Smooth muscle cell of the brain vasculature (primary cell): Measurements from ENCODE around the gene SH3D21.

ENCODE experiments used
- DNase-seq: peaks from one replicate; pipeline ENCODE4 v3.0.0-alpha.2; 2012; ENCODE audit warnings: low read depth, low spot score

SH3D21 gene

DNA sequence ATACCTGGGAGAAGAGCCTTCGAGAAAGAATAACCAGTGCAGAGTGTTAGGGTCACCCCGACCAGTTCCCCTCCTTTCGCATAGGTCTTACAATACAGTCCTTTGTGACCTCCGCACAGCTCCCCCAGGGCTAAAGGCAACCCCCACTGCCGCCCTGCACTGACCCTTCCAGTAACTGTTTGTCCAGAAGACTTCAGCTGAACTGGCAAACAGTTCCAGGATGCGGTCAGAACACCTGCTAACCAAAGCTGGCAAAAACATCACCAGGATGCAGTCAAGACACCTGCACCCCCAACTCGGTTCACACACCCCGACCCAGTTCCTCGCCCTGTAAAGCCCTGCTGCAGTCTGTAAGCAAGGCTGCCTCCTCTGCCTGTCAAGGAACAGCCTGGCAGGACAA is 23.6 kb downstream of the SH3D21 start:
- DNase-seq = no peak

- DNase-seq = no peak
These were observed 24.8 kb downstream of the SH3D21 start for GRCh38 chr1:36330940-36331339.

DNA sequence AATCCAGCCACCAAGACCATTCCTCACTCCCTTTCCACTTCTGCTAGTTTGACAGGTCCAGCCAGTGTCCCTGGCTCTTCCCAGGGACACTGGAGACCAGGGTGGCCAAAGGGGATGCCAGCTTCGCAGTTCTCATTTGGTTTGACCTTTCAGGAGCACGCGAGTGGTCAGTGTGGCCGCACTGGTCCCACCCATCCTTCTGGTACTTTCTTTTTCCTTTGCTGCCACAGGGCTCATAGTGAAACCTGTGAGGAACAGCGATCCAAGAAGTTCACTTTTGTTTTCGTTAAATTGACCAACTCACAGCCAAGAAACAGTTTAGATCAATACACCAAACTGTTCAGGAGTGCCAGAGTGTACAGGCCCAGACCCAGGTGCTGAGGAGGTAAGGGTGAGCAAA is 31.7 kb downstream of the SH3D21 start:
- DNase-seq = no peak

- no peak for DNase-seq
These were observed 33.0 kb downstream of the SH3D21 start for GRCh38 chr1:36339215-36339614.

DNA sequence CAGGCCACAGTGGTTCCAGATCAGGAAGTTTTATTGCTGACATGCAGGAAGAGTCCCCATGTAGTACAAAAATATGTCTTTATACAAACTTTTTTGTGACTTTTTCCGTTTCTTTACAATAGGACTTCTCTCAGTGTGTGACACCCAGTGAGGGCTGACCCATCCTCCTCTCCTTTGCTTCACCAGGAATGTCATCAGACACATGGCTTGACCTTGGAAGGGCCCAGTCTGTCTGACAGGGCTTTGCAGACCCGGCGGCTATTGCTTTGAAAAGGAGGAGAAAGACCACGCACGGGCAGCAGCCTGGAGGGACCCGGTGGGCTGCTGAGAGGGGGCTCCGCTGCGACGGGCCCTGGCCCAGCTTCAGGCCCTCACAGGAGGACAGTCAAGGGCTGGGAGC is 33.4 kb downstream of the SH3D21 start:
- DNase-seq = no peak

DNA sequence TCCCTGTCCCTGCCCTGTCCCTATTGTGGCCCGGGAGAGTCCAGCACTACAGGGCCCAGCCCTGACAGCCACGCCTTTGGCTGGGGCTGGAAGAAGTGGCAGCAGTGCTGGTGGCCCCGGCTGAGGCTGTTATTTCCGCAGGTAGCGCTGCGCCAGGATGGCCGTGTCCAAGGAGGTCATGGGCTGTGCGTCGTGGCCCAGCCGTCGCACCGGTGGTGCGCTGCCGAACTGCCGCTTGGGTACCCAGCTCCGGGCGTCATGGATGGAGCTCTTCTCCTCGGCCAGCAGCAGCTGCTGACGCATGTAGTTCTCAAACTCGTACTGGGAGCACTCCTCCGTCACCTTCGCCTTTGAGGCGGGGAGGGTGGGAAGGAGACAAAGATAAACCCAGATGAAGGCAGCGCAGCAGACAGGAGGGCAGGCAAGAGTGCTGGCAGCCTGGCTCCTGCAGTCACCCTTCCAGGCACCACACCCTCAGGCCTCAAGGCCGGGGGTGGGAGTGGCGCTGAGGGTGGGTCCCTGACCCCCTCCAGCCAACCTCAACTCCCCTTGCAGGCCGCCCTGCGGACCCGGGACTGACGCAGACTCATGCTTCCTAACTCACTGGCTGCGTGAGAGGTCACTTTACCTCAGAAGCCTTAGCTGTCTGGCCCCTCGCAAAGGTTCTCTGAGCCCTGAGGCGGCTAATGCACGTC is 35.6 kb downstream of the SH3D21 start:
- DNase-seq = no peak

- DNase-seq = no peak
These were observed 36.4 kb downstream of the SH3D21 start for GRCh38 chr1:36342426-36343185.

- DNase-seq = no peak
These were observed 37.7 kb downstream of the SH3D21 start for GRCh38 chr1:36343651-36344394.

GRCh38 chr1:36344395-36344680 is 38.2 kb downstream of the SH3D21 start:
- no peak for DNase-seq

- no peak for DNase-seq
These were observed 39.2 kb downstream of the SH3D21 start for GRCh38 chr1:36345353-36345752.

DNA sequence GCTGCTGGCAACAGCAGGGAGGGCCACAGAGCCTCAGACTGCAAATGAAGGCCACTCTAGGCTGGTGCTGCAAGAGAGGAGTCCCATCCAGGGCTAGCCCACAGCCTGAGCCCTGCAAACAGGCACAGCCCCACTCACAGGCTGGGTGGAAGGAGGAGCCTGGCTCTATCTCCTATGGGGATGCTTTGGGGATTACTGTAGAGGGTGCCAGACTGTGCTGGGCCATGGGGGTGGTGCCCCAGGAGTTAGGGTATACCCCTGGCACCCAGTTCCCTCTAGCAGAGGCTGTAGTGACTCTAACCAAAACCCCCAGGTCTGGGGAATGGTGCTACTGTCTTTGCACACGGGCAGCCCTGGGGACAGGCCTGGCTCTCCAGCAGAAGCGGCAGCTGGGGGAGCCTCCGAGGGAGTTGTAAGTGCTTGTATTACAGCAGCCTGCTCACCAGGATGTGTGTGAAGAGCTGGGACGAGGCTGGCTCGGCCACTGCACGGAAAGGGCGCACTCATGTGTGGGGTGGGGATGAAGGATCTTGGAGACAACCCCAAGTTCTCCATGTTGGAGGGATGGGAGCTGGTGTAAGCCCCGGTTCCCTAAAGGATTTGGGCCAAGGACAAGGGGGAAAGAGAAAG is 40.7 kb downstream of the SH3D21 start:
- DNase-seq = no peak

GRCh38 chr1:36349241-36349671 is 43.1 kb downstream of the SH3D21 start:
- DNase-seq = no peak

DNA sequence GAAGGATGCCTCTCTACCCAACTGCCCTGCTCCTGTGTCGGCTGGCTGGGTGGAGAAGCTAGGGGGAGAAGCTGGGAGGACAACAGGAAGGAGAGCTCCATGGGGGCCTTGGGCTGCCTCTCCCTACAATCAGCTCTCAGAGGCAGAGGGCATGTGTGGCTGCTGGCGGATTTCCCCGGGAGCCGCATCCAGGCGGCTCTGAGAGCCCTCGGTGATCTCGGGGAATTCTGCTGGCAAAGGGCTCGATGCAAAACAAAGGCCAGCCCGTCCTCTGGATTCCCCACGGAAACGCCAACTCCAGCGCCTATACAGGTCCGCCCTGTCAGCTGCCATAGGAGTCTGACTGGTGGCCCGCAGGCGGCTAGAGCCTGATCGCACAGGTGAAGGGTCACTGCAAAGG is 43.7 kb downstream of the SH3D21 start:
- no peak for DNase-seq

- no peak for DNase-seq
These were observed 44.6 kb downstream of the SH3D21 start for GRCh38 chr1:36350659-36351226.

DNA sequence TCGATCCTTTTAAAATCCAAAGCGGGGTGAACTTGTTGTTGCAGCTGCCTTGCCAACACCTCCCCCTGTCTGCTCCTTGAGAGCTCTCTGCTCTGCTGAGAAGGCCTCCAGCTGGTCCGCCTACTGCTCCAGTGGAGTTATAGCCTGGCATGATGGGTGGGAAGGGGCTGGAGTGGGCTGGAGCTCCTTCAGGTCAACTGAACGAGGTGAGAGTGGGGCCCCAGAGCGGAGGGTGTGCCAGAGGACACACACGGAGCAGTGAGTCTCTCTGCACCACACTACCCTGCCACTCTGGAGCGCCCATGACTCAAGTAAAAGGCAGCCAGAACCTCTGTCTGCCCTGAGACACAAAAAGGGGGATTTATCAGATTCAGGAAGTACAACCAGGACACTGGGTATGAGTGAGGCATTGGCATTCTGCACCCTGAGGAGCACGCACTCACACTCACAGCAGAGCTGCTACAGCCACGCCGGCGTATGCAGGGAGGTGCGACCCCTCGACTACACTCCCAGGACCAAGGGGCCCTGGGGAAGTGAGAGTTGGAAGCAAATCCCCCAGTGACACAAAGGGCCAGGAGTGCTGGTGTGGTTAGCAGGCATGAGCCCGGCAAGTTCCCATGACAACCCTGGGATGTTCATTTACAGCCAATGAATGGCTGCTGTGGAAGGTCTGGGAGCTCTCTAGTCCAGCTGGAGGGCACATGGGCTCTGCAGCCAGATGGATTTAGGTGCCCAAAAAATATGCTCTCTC is 45.2 kb downstream of the SH3D21 start:
- DNase-seq = no peak

- no peak for DNase-seq
These were observed 46.1 kb downstream of the SH3D21 start for GRCh38 chr1:36352125-36352909.

GRCh38 chr1:36352910-36353878 is 47.0 kb downstream of the SH3D21 start:
- no peak for DNase-seq

- DNase-seq = no peak
These were observed 48.3 kb downstream of the SH3D21 start for GRCh38 chr1:36354486-36354885.

DNA sequence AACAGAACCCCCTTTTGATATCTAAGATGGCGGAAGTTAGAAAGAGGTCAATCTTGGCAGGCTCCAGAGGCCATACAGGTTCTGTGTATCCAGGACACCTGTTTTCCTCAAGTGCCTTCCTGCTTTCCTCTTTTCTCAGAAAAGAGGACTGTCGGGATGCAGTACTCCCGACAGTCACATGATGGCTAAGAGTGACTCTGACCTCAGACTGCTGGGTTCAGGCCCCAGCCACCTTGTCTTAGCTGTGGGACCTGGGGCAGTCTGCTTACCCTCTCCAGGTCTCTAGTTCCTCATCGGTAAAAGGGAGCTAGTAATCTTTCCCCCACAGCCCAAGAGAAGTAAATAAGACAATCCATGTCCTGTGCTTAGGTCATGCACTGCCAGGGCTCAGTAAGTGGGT is 49.6 kb downstream of the SH3D21 start:
- DNase-seq = no peak
